HG02571 (cell line): ENCODE results near the gene KLK15.

Source experiments
- ATAC-seq: cut with Tn5 transposase; IDR thresholded peaks from one replicate; pipeline ENCODE4 v1.9.1; 2021; ENCODE audit warnings: mild to moderate bottlenecking, moderate library complexity; ENCODE audit not compliant: unreplicated experiment

Gene KLK15

GRCh38 chr19:50779504-50780457, 53.6 kb downstream of the KLK15 start:
- no peak for ATAC-seq

- no peak for ATAC-seq
These were observed 54.4 kb downstream of the KLK15 start for GRCh38 chr19:50778906-50779430.

GRCh38 chr19:50777830-50778303, 55.5 kb downstream of the KLK15 start:
- ATAC-seq: no peak

GRCh38 chr19:50777261-50777660, 56.1 kb downstream of the KLK15 start:
- ATAC-seq: no peak

- ATAC-seq: no peak
These were observed 57.2 kb downstream of the KLK15 start for GRCh38 chr19:50776131-50776530.
